CD14-positive monocyte (primary cell): ENCODE measurements around the gene TNFRSF12A. TPM values are rescaled to one million over a fixed set of nuclear protein-coding genes. Genes with fewer than 3 reads are reported as not detected.

Source experiments
- DNase-seq, 3 donors: peaks; one replicate each; pipeline ENCODE4 v3.0.0-alpha.2; 2011 to 2022
- H2AFZ ChIP-seq: 2 replicates; pipeline ENCODE4 v1.6.0; 2012; ENCODE audit warnings: mild to moderate bottlenecking, low read depth, low read length, inconsistent platforms; ENCODE audit not compliant: insufficient read depth, poor library complexity, severe bottlenecking
- H3K27ac ChIP-seq, 2 donors: 1 replicate in 1 of 2; 2 replicates in 1 of 2; pipeline ENCODE4 v1.5.1; 2012 to 2013; ENCODE audit warnings: low read length in 2 of 2, control low read depth in 1 of 2, inconsistent platforms in 1 of 2, low read depth in 1 of 2, mild to moderate bottlenecking in 1 of 2
- H3K27me3 ChIP-seq, 2 donors: one replicate each; pipeline versions ENCODE4 v1.6.0 to v1.6.1; 2011 to 2013; ENCODE audit warnings: low read length in 2 of 2; ENCODE audit not compliant: control insufficient read depth in 2 of 2, insufficient read depth in 2 of 2
- H3K36me3 ChIP-seq, 2 donors: replicated peaks in 1 of 2; 1 replicate in 1 of 2; 2 replicates in 1 of 2; pipeline versions ENCODE4 v1.5.1 to v1.6.1; 2012 to 2013; ENCODE audit warnings: low read length in 2 of 2, control low read depth in 1 of 2, inconsistent platforms in 1 of 2, mild to moderate bottlenecking in 1 of 2; ENCODE audit not compliant: insufficient read depth in 2 of 2, control insufficient read depth in 1 of 2
- H3K4me1 ChIP-seq, 2 donors: 1 replicate in 1 of 2; 2 replicates in 1 of 2; pipeline versions ENCODE4 v1.5.1 to v1.6.1; 2012 to 2013; ENCODE audit warnings: low read length in 2 of 2, control low read depth in 1 of 2, inconsistent platforms in 1 of 2, mild to moderate bottlenecking in 1 of 2, moderate library complexity in 1 of 2; ENCODE audit not compliant: insufficient read depth in 2 of 2, control insufficient read depth in 1 of 2
- H3K4me2 ChIP-seq: replicated peaks from 2 replicates; pipeline ENCODE3; 2012; ENCODE audit warnings: low read length, moderate library complexity, mild to moderate bottlenecking; ENCODE audit not compliant: poor library complexity, severe bottlenecking; ENCODE audit errors: extremely low read depth
- H3K4me3 ChIP-seq, 3 experiments: fragments of 200-600 bp in 1 of 3; sonication (generic) in 1 of 3; replicated peaks in 1 of 3; 1 replicate in 2 of 3; 2 replicates in 1 of 3; pipeline ENCODE4 v1.5.1; 2011 to 2013; ENCODE audit warnings: low read length in 3 of 3, mild to moderate bottlenecking in 3 of 3, control low read depth in 2 of 3, low read depth in 2 of 3, inconsistent platforms in 1 of 3, moderate library complexity in 1 of 3
- H3K79me2 ChIP-seq: 2 replicates; pipeline ENCODE4 v1.6.0; 2012; ENCODE audit warnings: mild to moderate bottlenecking, control low read depth, inconsistent platforms, low read length, moderate library complexity; ENCODE audit not compliant: insufficient read depth
- H3K9ac ChIP-seq: 2 replicates; pipeline ENCODE4 v1.6.0; 2017; ENCODE audit warnings: low read length, mild to moderate bottlenecking; ENCODE audit not compliant: insufficient read depth, poor library complexity, severe bottlenecking
- H3K9me3 ChIP-seq, 2 donors: replicated peaks in 1 of 2; 1 replicate in 1 of 2; 2 replicates in 1 of 2; pipeline versions ENCODE4 v1.5.1 to v1.6.1; 2012 to 2013; ENCODE audit warnings: low read length in 2 of 2, control low read depth in 1 of 2; ENCODE audit not compliant: control insufficient read depth in 1 of 2, insufficient read depth in 1 of 2
- H4K20me1 ChIP-seq: 2 replicates; pipeline ENCODE4 v1.6.0; 2012; ENCODE audit warnings: mild to moderate bottlenecking, low read length, control low read depth, moderate library complexity; ENCODE audit not compliant: insufficient read depth
- H3K27ac Mint-ChIP-seq, 7 donors: one replicate each; pipeline ENCODE4 v1.8.0; 2020; ENCODE audit warnings: mild to moderate bottlenecking in 7 of 7, mixed read lengths in 7 of 7, moderate library complexity in 6 of 7, inconsistent platforms in 2 of 7
- H3K27me3 Mint-ChIP-seq, 3 donors: one replicate each; pipeline ENCODE4 v1.8.0; 2021 to 2022; ENCODE audit warnings: low read depth in 3 of 3, mild to moderate bottlenecking in 3 of 3, mixed read lengths in 3 of 3, moderate library complexity in 3 of 3, inconsistent platforms in 1 of 3
- H3K36me3 Mint-ChIP-seq, 2 donors: one replicate each; pipeline ENCODE4 v1.8.0; 2020; ENCODE audit warnings: mixed read lengths in 2 of 2, inconsistent platforms in 1 of 2, mild to moderate bottlenecking in 1 of 2
- H3K4me1 Mint-ChIP-seq: one replicate; pipeline ENCODE4 v1.8.0; 2020; ENCODE audit warnings: mild to moderate bottlenecking, mixed read lengths
- H3K4me3 Mint-ChIP-seq, 2 donors: one replicate each; pipeline ENCODE4 v1.8.0; 2020; ENCODE audit warnings: mild to moderate bottlenecking in 2 of 2, mixed read lengths in 2 of 2, moderate library complexity in 1 of 2
- H3K9me3 Mint-ChIP-seq, 7 donors: one replicate each; pipeline ENCODE4 v1.8.0; 2020 to 2022; ENCODE audit warnings: mixed read lengths in 7 of 7, mild to moderate bottlenecking in 6 of 7, moderate library complexity in 6 of 7, inconsistent platforms in 2 of 7
- CTCF ChIP-seq: fragments of 200-600 bp; IDR thresholded peaks from one replicate; pipeline ENCODE4 v1.8.0; 2022; ENCODE audit warnings: antibody characterized with exemption, mild to moderate bottlenecking
- WGBS: methylation state at CpG from one replicate; pipeline ENCODE4 v1.1.5; 2013; ENCODE audit warnings: missing lambda C conversion rate; ENCODE audit not compliant: insufficient coverage; 5-methylcytosine and 5-hydroxymethylcytosine counted together
- intact Hi-C, 2 donors: fragments of 100-400 bp; cut with micrococcal nuclease; formaldehyde crosslinking; loops; one replicate each; pipeline versions ENCODE4 v1.15.0 to v1.15.1; 2023
- polyA plus RNA-seq, 3 donors: library from polyadenylated mRNA; depleted of rRNA in 1 of 3; unstranded in 2 of 3; stranded (reverse) in 1 of 3; fragments of 300-500 nt in 2 of 3; fragments of >200 nt in 1 of 3; fragmentation: Illumina TruSeq in 2 of 3; gene quantifications; 1 replicate in 2 of 3; 2 replicates in 1 of 3; pipeline ENCODE4 v1.2.3, GENCODE V29; 2012 to 2021

TNFRSF12A gene
- polyA plus RNA-seq, 3 donors, result 2.9 to 6.2 (median 5.7) TPM

GRCh38 chr16:3042376-3042775, 22.2 kb downstream of the TNFRSF12A start:
- no CpG with 5 or more reads among the region's 3 CpGs for WGBS
- H3K9ac ChIP-seq, result no peak overlapping the region
- no peaks in the 10 kb centered on the region for H3K79me2 ChIP-seq
- intact Hi-C loops, result no loop called here
- TF ChIP-seq CTCF, result no peak
- no peak overlapping the region for H3K4me2 ChIP-seq
- Mint-ChIP-seq H3K27me3 (peaks cover 50 to 71% (median 70%) of the 10 kb centered on the region in 3 donors), H3K36me3 (peaks cover 8 to 11% of the 10 kb centered on the region in 2 donors), H3K4me3 (no peak overlapping the region), H3K27ac (no peak overlapping the region), H3K9me3 (peaks cover 0 to 12% (median 4%) of the 10 kb centered on the region in 7 donors), H3K4me1 (peaks cover 23% of the 10 kb centered on the region)
- H3K4me1 ChIP-seq, result peaks cover 21 to 39% of the 10 kb centered on the region in 2 donors
- peak in 1 of 3 donors; percentile 36 for DNase-seq
- peaks cover 0 to 11% of the 10 kb centered on the region in 2 donors for H3K9me3 ChIP-seq
- H2AFZ ChIP-seq, result no peak overlapping the region
- H4K20me1 ChIP-seq, result no peaks in the 10 kb centered on the region
- H3K36me3 ChIP-seq, result no peaks in the 10 kb centered on the region
- H3K27ac ChIP-seq, result no peak overlapping the region
- peaks cover 22 to 57% of the 10 kb centered on the region in 2 donors for H3K27me3 ChIP-seq
- no peak overlapping the region for H3K4me3 ChIP-seq

GRCh38 chr16:3044708-3045107, 24.5 kb downstream of the TNFRSF12A start:
- no peaks in the 10 kb centered on the region for H3K79me2 ChIP-seq
- no peaks in the 10 kb centered on the region for H3K9me3 ChIP-seq
- no peaks in the 10 kb centered on the region for H4K20me1 ChIP-seq
- peak overlapping the region; percentile 100 for H3K4me2 ChIP-seq
- H2AFZ ChIP-seq, result no peak overlapping the region
- H3K27ac ChIP-seq, result no peak overlapping the region
- Mint-ChIP-seq H3K4me3 (peak overlapping the region; percentile 85 to 94), H3K27ac (peak overlapping the region in 1 of 7 donors; percentile 58), H3K9me3 (peaks cover 0 to 9% (median 2%) of the 10 kb centered on the region in 7 donors), H3K4me1 (peaks cover 43% of the 10 kb centered on the region), H3K27me3 (peaks cover 36 to 52% (median 52%) of the 10 kb centered on the region in 3 donors), H3K36me3 (peaks cover 13% of the 10 kb centered on the region in 2 donors)
- peaks cover 7 to 35% of the 10 kb centered on the region in 2 donors for H3K27me3 ChIP-seq
- no peak overlapping the region for H3K9ac ChIP-seq
- intact Hi-C loops, result no loop called here
- H3K4me1 ChIP-seq, result peaks cover 45 to 62% of the 10 kb centered on the region in 2 donors
- 100% methylated on average over 1 of the region's 6 CpGs for WGBS
- peak overlapping the region in 1 of 3 experiments; percentile 86 for H3K4me3 ChIP-seq
- H3K36me3 ChIP-seq, result no peaks in the 10 kb centered on the region
- TF ChIP-seq CTCF, result no peak
- DNase-seq, result no peak
